HG03108 (cell line): ENCODE results near the gene KRTAP5-3.
"Not testable (repeated sequence)": the region's sequence is repeated elsewhere in the genome, so short reads cannot be mapped to it uniquely, and the experiment has no call there.

Experiments used
- ATAC-seq: cut with Tn5 transposase; IDR thresholded peaks from one replicate; pipeline ENCODE4 v1.9.1; 2021; ENCODE audit warnings: moderate library complexity; ENCODE audit not compliant: unreplicated experiment

Gene KRTAP5-3

GRCh38 chr11:1584661-1585370, 23.4 kb downstream of the KRTAP5-3 start, which contains the start of gene KRTAP5-1:
TSS of gene KRTAP5-1 (minus strand) at chr11:1585283. CDS start at chr11:1585249, 34 bp downstream.
- not testable (repeated sequence) for ATAC-seq

- ATAC-seq = not testable (repeated sequence)
Measured at GRCh38 chr11:1582909-1583308, 25.4 kb downstream of the KRTAP5-3 start.

GRCh38 chr11:1581976-1582375, 26.3 kb downstream of the KRTAP5-3 start:
- no peak for ATAC-seq

GRCh38 chr11:1576825-1577224, 31.4 kb downstream of the KRTAP5-3 start:
- no peak for ATAC-seq

GRCh38 chr11:1575756-1576155, 32.5 kb downstream of the KRTAP5-3 start:
- ATAC-seq = not testable (repeated sequence)

- no peak for ATAC-seq
Measured at GRCh38 chr11:1574933-1575242, 33.4 kb downstream of the KRTAP5-3 start.

GRCh38 chr11:1574238-1574932, 33.9 kb downstream of the KRTAP5-3 start:
- ATAC-seq = no peak

- no peak for ATAC-seq
Measured at GRCh38 chr11:1573903-1574237, 34.4 kb downstream of the KRTAP5-3 start.

- ATAC-seq = no peak
Measured at GRCh38 chr11:1573077-1573902, 35.0 kb downstream of the KRTAP5-3 start.

GRCh38 chr11:1572197-1573076, 35.8 kb downstream of the KRTAP5-3 start, which contains the start of gene DUSP8:
TSS of gene DUSP8 (minus strand) at chr11:1572271. CDS start at chr11:1565826, 6,445 bp downstream.
- peak; percentile 47 for ATAC-seq

GRCh38 chr11:1571760-1572196, 36.5 kb downstream of the KRTAP5-3 start:
- ATAC-seq = no peak

GRCh38 chr11:1570896-1571759, 37.1 kb downstream of the KRTAP5-3 start:
- no peak for ATAC-seq

- no peak for ATAC-seq
Measured at GRCh38 chr11:1570531-1570895, 37.8 kb downstream of the KRTAP5-3 start.

GRCh38 chr11:1570001-1570453, 38.2 kb downstream of the KRTAP5-3 start:
- ATAC-seq = no peak

- no peak for ATAC-seq
Measured at GRCh38 chr11:1569251-1569780, 38.9 kb downstream of the KRTAP5-3 start.

GRCh38 chr11:1568441-1568911, 39.8 kb downstream of the KRTAP5-3 start:
- ATAC-seq = no peak

- no peak for ATAC-seq
Measured at GRCh38 chr11:1567721-1568100, 40.6 kb downstream of the KRTAP5-3 start.

- ATAC-seq = no peak
Measured at GRCh38 chr11:1567052-1567720, 41.1 kb downstream of the KRTAP5-3 start.
